H1 (cell line): ENCODE data around the gene XDH. TPM values are rescaled to one million over a fixed set of nuclear protein-coding genes. Genes with fewer than 3 reads are reported as not detected.

Experiments used
- CTCF ChIA-PET: fragments of 300-600 bp; sonication (Branson Sonifier 250); formaldehyde crosslinking; loops from one replicate; lab custom pipeline; 2021; ENCODE audit not compliant: partially characterized antibody; lab: Charles Lee
- POLR2A ChIA-PET: fragments of 300-600 bp; sonication (Branson Sonifier 250); formaldehyde crosslinking; loops from one replicate; lab custom pipeline; 2021; ENCODE audit warnings: inconsistent platforms; ENCODE audit not compliant: partially characterized antibody; lab: Charles Lee
- DNase-seq, 2 experiments: peaks; one replicate each; pipeline versions ENCODE4 v3.0.0 to v3.0.0-alpha.2; 2010 to 2022; ENCODE audit warnings: low spot score in 2 of 2, low read depth in 1 of 2, mixed read lengths in 1 of 2
- FAIRE-seq: peaks from 2 replicates; lab custom pipeline; 2011; peaks lifted over from hg19 to GRCh38; lab: Jason Lieb, UNC
- H2AFZ ChIP-seq: 2 replicates; pipeline ENCODE4 v1.8.1; 2012; ENCODE audit warnings: low read length, inconsistent platforms
- H2AK5ac ChIP-seq: 2 replicates; pipeline ENCODE4 v1.6.1; 2013; ENCODE audit warnings: low read depth, low read length
- H2BK120ac ChIP-seq: replicated peaks from 2 replicates; pipeline ENCODE3; 2013; ENCODE audit warnings: low read depth, low read length, inconsistent platforms
- H2BK12ac ChIP-seq: 2 replicates; pipeline ENCODE4 v1.6.1; 2013; ENCODE audit warnings: low read depth, low read length
- H2BK15ac ChIP-seq: 2 replicates; pipeline ENCODE4 v1.6.1; 2013; ENCODE audit warnings: low read length
- H2BK20ac ChIP-seq: 2 replicates; pipeline ENCODE4 v1.6.1; 2013; ENCODE audit warnings: low read length
- H2BK5ac ChIP-seq: 2 replicates; pipeline ENCODE4 v1.6.1; 2013; ENCODE audit warnings: low read depth, low read length
- H3K14ac ChIP-seq: 2 replicates; pipeline ENCODE4 v1.6.1; 2013; ENCODE audit warnings: inconsistent platforms; ENCODE audit not compliant: insufficient read length
- H3K18ac ChIP-seq: 2 replicates; pipeline ENCODE4 v1.6.1; 2013; ENCODE audit warnings: low read length; ENCODE audit errors: extremely low read depth
- H3K23ac ChIP-seq: 2 replicates; pipeline ENCODE4 v1.6.1; 2013; ENCODE audit warnings: inconsistent platforms; ENCODE audit not compliant: insufficient read length
- H3K23me2 ChIP-seq: 2 replicates; pipeline ENCODE4 v1.6.1; 2013; ENCODE audit warnings: low read depth, low read length
- H3K27ac ChIP-seq: 2 replicates; pipeline ENCODE4 v1.6.1; 2011; ENCODE audit warnings: low read depth, low read length, inconsistent platforms
- H3K27me3 ChIP-seq, 4 experiments: replicated peaks in 1 of 4; 1 replicate in 1 of 4; 2 replicates in 3 of 4; pipeline versions ENCODE4 v1.6.1 to v1.8.1; 2011 to 2013; ENCODE audit warnings: low read length in 3 of 4, mild to moderate bottlenecking in 3 of 4, inconsistent platforms in 2 of 4, mixed read lengths in 2 of 4, moderate library complexity in 1 of 4; ENCODE audit not compliant: control insufficient read depth in 3 of 4, insufficient read depth in 3 of 4; ENCODE audit errors: extremely low read depth in 1 of 4
- H3K36me3 ChIP-seq, 4 experiments: 2 replicates each; pipeline versions ENCODE4 v1.6.1 to v1.8.1; 2011 to 2013; ENCODE audit warnings: mild to moderate bottlenecking in 4 of 4, low read length in 3 of 4, moderate library complexity in 2 of 4, control low read depth in 1 of 4, inconsistent platforms in 1 of 4; ENCODE audit not compliant: insufficient read depth in 4 of 4, control insufficient read depth in 2 of 4
- H3K4ac ChIP-seq: replicated peaks from 2 replicates; pipeline ENCODE3; 2013; ENCODE audit warnings: low read length, low read depth, mixed read lengths, inconsistent platforms; ENCODE audit not compliant: insufficient read length
- H3K4me1 ChIP-seq, 4 experiments: replicated peaks in 1 of 4; 1 replicate in 1 of 4; 2 replicates in 3 of 4; pipeline versions ENCODE4 v1.6.1 to v1.8.1; 2011 to 2013; ENCODE audit warnings: low read length in 3 of 4, inconsistent platforms in 2 of 4, mixed read lengths in 1 of 4; ENCODE audit not compliant: insufficient read depth in 4 of 4, control insufficient read depth in 3 of 4
- H3K4me2 ChIP-seq, 2 experiments: 2 replicates each; pipeline versions ENCODE4 v1.6.1 to v1.8.1; 2011 to 2013; ENCODE audit warnings: low read depth in 2 of 2, low read length in 2 of 2, control low read depth in 1 of 2, inconsistent platforms in 1 of 2, mild to moderate bottlenecking in 1 of 2; ENCODE audit not compliant: insufficient read depth in 1 of 2
- H3K4me3 ChIP-seq, 4 experiments: fragments of 200-600, 300-600 bp in 1 of 4; sonication (generic), shearing (Covaris generic), sonication (Bioruptor Twin) in 1 of 4; 2 replicates each; pipeline versions ENCODE4 v1.5.1 to v1.8.1; 2011 to 2016; ENCODE audit warnings: low read length in 4 of 4, low read depth in 3 of 4, control low read depth in 2 of 4, inconsistent platforms in 2 of 4, mild to moderate bottlenecking in 2 of 4, mixed read lengths in 1 of 4, moderate library complexity in 1 of 4; ENCODE audit not compliant: insufficient read depth in 2 of 4; ENCODE audit errors: extremely low read depth in 1 of 4
- H3K56ac ChIP-seq: replicated peaks from 2 replicates; pipeline ENCODE3; 2013; ENCODE audit warnings: low read depth, mild to moderate bottlenecking, mixed read lengths, low read length, inconsistent platforms; ENCODE audit not compliant: insufficient read length
- H3K79me1 ChIP-seq: 2 replicates; pipeline ENCODE4 v1.6.1; 2013; ENCODE audit warnings: low read depth, low read length, control low read depth
- H3K79me2 ChIP-seq, 2 experiments: 2 replicates each; pipeline versions ENCODE4 v1.6.1 to v1.8.1; 2012 to 2013; ENCODE audit warnings: low read length in 2 of 2, mild to moderate bottlenecking in 2 of 2, inconsistent platforms in 1 of 2; ENCODE audit not compliant: insufficient read depth in 2 of 2, control insufficient read depth in 1 of 2
- H3K9ac ChIP-seq, 4 experiments: replicated peaks in 1 of 4; 1 replicate in 1 of 4; 2 replicates in 3 of 4; pipeline versions ENCODE4 v1.6.1 to v1.8.1; 2011 to 2013; ENCODE audit warnings: low read depth in 3 of 4, low read length in 3 of 4, control low read depth in 2 of 4, mild to moderate bottlenecking in 2 of 4, moderate library complexity in 2 of 4, inconsistent platforms in 1 of 4; ENCODE audit errors: extremely low read depth in 1 of 4
- H3K9me3 ChIP-seq, 2 experiments: 2 replicates each; pipeline versions ENCODE4 v1.6.1 to v1.8.1; 2012 to 2013; ENCODE audit warnings: mild to moderate bottlenecking in 2 of 2, moderate library complexity in 2 of 2, control low read depth in 1 of 2, inconsistent platforms in 1 of 2, low read depth in 1 of 2, low read length in 1 of 2, mixed read lengths in 1 of 2; ENCODE audit not compliant: insufficient read depth in 2 of 2
- H4K20me1 ChIP-seq, 2 experiments: replicated peaks in 1 of 2; 2 replicates each; pipeline versions ENCODE3 to v1.8.1; 2011 to 2013; ENCODE audit warnings: inconsistent platforms in 2 of 2, low read length in 2 of 2, mild to moderate bottlenecking in 1 of 2; ENCODE audit not compliant: insufficient read depth in 2 of 2, control insufficient read depth in 1 of 2
- H4K5ac ChIP-seq: 2 replicates; pipeline ENCODE4 v1.6.1; 2013; ENCODE audit warnings: low read length, low read depth, mixed read lengths, inconsistent platforms; ENCODE audit not compliant: insufficient read length
- H4K8ac ChIP-seq: 2 replicates; pipeline ENCODE4 v1.8.0; 2013; ENCODE audit warnings: mild to moderate bottlenecking, moderate library complexity, low read length, inconsistent platforms; ENCODE audit not compliant: insufficient read depth; ENCODE audit errors: extremely low read depth
- H4K91ac ChIP-seq: replicated peaks from 2 replicates; pipeline ENCODE3; 2013; ENCODE audit warnings: low read length, mixed read lengths, inconsistent platforms; ENCODE audit not compliant: insufficient read length
- CBX8 ChIP-seq: fragments of 300-800, 300-1000 bp; sonication (generic); IDR thresholded peaks from 2 replicates; pipeline ENCODE4 v1.7.1; 2016; ENCODE audit warnings: low read depth, low read length, borderline replicate concordance
- FOSL1 ChIP-seq: IDR thresholded peaks from 2 replicates; pipeline ENCODE4 v1.6.1; 2011; ENCODE audit warnings: mild to moderate bottlenecking, low read depth, low read length, moderate library complexity; ENCODE audit not compliant: insufficient read depth
- NRF1 ChIP-seq: IDR thresholded peaks from 2 replicates; pipeline ENCODE4 v1.6.1; 2011; ENCODE audit warnings: mild to moderate bottlenecking, low read depth, low read length, improper control_type of control experiment
- POLR2AphosphoS5 ChIP-seq: IDR thresholded peaks from 2 replicates; pipeline ENCODE4 v1.6.1; 2011; ENCODE audit warnings: low read depth, low read length
- WGBS, 2 experiments: shearing (Covaris generic) in 1 of 2; methylation state at CpG; one replicate each; pipeline versions ENCODE4 v1.1.6 to v1.1.7; 2013 to 2015; ENCODE audit warnings: low lambda C conversion rate in 2 of 2, mixed read lengths in 2 of 2, inconsistent platforms in 1 of 2, low coverage in 1 of 2, missing lambda C conversion rate in 1 of 2; ENCODE audit not compliant: insufficient replicate concordance in 2 of 2, insufficient coverage in 1 of 2, insufficient read length in 1 of 2; ENCODE audit errors: extremely low coverage in 1 of 2, missing lambda C conversion rate in 1 of 2; 5-methylcytosine and 5-hydroxymethylcytosine counted together
- polyA plus RNA-seq, 7 experiments: library from polyadenylated mRNA; depleted of rRNA in 3 of 7; stranded (reverse) in 5 of 7; unstranded in 2 of 7; fragments of >200 nt in 5 of 7; fragments of 200-250 nt in 2 of 7; gene quantifications; 1 replicate in 5 of 7; 2 replicates in 1 of 7; 4 replicates in 1 of 7; pipeline versions ENCODE4 v1.2.1 to v1.2.3, GENCODE V29; 2011 to 2013; ENCODE audit warnings: missing spikeins in 2 of 7, mixed read lengths in 2 of 7
- total RNA-seq: library from RNA; stranded (reverse); fragmentation: NEBNext Ultra II Directional; extraction: Animal tissue kit (Norgen Biotek cat#: 25700); gene quantifications from 2 replicates; pipeline ENCODE4 v1.2.1, GENCODE V29; 2021
- TF ChIP-seq, protein P1 (sequence below), 3 experiments: IDR thresholded peaks; 1 replicate in 2 of 3; 2 replicates in 1 of 3; pipeline versions ENCODE4 v1.5.1 to v1.6.1; 2011; ENCODE audit warnings: low read length in 3 of 3, mild to moderate bottlenecking in 3 of 3, inconsistent platforms in 2 of 3, low read depth in 1 of 3, moderate library complexity in 1 of 3; ENCODE audit not compliant: insufficient read depth in 1 of 3; ENCODE audit errors: control extremely low read depth in 1 of 3

The XDH gene
- total and polyA plus RNA-seq, 2 of the 8 experiments (the other 6 are each of a cell fraction or from before 2014, with no cell fraction given) = 0.68 to 1.2 TPM

DNA sequence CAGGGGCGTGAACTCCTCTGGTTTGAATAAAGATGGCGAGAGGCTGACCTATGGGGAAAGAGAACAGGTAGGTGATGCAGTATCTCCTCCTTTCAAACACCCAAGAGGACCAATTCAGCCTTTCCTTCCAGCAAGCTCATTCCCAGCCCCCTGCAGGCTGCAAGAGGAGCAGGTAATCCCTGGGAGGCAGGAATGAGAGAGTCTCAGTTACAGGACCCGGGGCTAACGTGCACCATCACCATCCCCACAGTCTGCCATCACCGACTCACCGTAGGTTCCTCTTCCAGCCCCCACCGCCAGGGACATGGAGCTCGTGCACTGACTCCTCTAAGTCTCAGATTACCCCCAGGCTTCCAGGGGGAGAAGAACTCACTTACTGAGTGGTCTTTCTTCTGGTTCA lies 26.7 kb downstream of the XDH start:
- Histone ChIP-seq H2AFZ (no peak overlapping the region), H4K20me1 (no peaks in the 10 kb centered on the region), H4K5ac (no peak overlapping the region), H3K4ac (no peak overlapping the region), H2BK120ac (no peak overlapping the region)
- TF ChIP-seq, protein P1, sequence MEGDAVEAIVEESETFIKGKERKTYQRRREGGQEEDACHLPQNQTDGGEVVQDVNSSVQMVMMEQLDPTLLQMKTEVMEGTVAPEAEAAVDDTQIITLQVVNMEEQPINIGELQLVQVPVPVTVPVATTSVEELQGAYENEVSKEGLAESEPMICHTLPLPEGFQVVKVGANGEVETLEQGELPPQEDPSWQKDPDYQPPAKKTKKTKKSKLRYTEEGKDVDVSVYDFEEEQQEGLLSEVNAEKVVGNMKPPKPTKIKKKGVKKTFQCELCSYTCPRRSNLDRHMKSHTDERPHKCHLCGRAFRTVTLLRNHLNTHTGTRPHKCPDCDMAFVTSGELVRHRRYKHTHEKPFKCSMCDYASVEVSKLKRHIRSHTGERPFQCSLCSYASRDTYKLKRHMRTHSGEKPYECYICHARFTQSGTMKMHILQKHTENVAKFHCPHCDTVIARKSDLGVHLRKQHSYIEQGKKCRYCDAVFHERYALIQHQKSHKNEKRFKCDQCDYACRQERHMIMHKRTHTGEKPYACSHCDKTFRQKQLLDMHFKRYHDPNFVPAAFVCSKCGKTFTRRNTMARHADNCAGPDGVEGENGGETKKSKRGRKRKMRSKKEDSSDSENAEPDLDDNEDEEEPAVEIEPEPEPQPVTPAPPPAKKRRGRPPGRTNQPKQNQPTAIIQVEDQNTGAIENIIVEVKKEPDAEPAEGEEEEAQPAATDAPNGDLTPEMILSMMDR (IDR thresholded peaks at IDR 0.05; ENCODE audit: control extremely low read depth in 1 of 3, insufficient read depth in 1 of 3, low read depth in 1 of 3, low read length in 3 of 3) = peak in 1 of 3 experiments; percentile 19; a peak in 1 of 4 replicates
- TF ChIP-seq POLR2AphosphoS5 = no peak
- no peak for TF ChIP-seq CBX8
- no peak for TF ChIP-seq FOSL1
- no peak for TF ChIP-seq NRF1
- TF ChIP-seq, all 59 proteins: peak for 1
- no peak for FAIRE-seq
- H4K91ac ChIP-seq = no peak overlapping the region
- no peak overlapping the region for H3K27ac ChIP-seq
- no peak overlapping the region for H3K56ac ChIP-seq
- H2BK20ac ChIP-seq = no peak overlapping the region
- no peak for DNase-seq
- H3K9me3 ChIP-seq = peaks cover 3 to 7% of the 10 kb centered on the region in 2 experiments; a peak in 3 of 4 replicates
- H3K79me1 ChIP-seq = no peaks in the 10 kb centered on the region
- H2BK5ac ChIP-seq = no peak overlapping the region
- POLR2A ChIA-PET = interaction anchor here (1.5 kb wide), 1 partner anchor 16 kb away, joined by 3 read pairs; no protein-coding TSS in a partner anchor
- H3K23ac ChIP-seq = no peak overlapping the region
- H3K36me3 ChIP-seq = no peaks in the 10 kb centered on the region; a peak in 1 of 8 replicates
- 70% methylated on average over 8 of the region's 8 CpGs; no CpG with 5 or more reads in 1 of the 2 experiments for WGBS, 2 experiments
- H3K4me2 ChIP-seq = no peak overlapping the region
- H3K23me2 ChIP-seq = no peaks in the 10 kb centered on the region; the same call in 1 of the 2 replicates
- H2BK12ac ChIP-seq = no peak overlapping the region
- H2AK5ac ChIP-seq = no peak overlapping the region
- no peak overlapping the region for H3K14ac ChIP-seq
- H3K27me3 ChIP-seq = no peaks in the 10 kb centered on the region
- no peaks in the 10 kb centered on the region for H3K79me2 ChIP-seq
- no peak overlapping the region for H3K18ac ChIP-seq
- H3K9ac ChIP-seq = no peak overlapping the region
- peaks cover 0 to 9% (median 4%) of the 10 kb centered on the region in 4 experiments; a peak in 6 of 7 replicates for H3K4me1 ChIP-seq
- CTCF ChIA-PET = interaction anchor here (0.7 to 2.6 kb wide), 17 partner anchors 9 to 983 kb away, joined by 3 to 12 read pairs (median 4); partner anchors contain the start of gene XDH
- H2BK15ac ChIP-seq = no peak overlapping the region
- H4K8ac ChIP-seq = no peak overlapping the region
- H3K4me3 ChIP-seq = no peak overlapping the region
